IMR-90 (cell line): ENCODE measurements around the gene SLC25A41. TPM values are rescaled to one million over a fixed set of nuclear protein-coding genes. Genes with fewer than 3 reads are reported as not detected.
A peak's percentile ranks its signal among the peaks of the same experiment; 100 is the strongest.

Experiments used
- ATAC-seq: fragments of 200-7000 bp; cut with Tn5 transposase; 2 replicates; pipeline ENCODE4 v1.9.1; 2020; ENCODE audit warnings: low read depth, mild to moderate bottlenecking, moderate library complexity
- BruUV-seq: library from RNA; stranded (reverse); fragments of 400-500 nt; replicated peaks from 2 replicates; lab custom pipeline; 2021; lab: Mats Ljungman, UMichigan
- CTCF ChIA-PET: fragments of 300-600 bp; formaldehyde crosslinking; extraction: SDS; loops from one replicate; lab custom pipeline; 2021; ENCODE audit warnings: antibody characterized with exemption; lab: Yijun Ruan, JAX
- POLR2A ChIA-PET: fragments of 300-600 bp; sonication (Branson Sonifier 250); formaldehyde crosslinking; loops from one replicate; lab custom pipeline; 2022; ENCODE audit warnings: antibody characterized with exemption; ENCODE audit not compliant: unreplicated experiment; lab: Charles Lee
- DNase-seq: peaks from one replicate; pipeline ENCODE4 v3.0.0; 2013
- H2AFZ ChIP-seq: replicated peaks from 2 replicates; pipeline ENCODE3; 2013; ENCODE audit warnings: low read length, mild to moderate bottlenecking; ENCODE audit not compliant: poor library complexity
- H2AK5ac ChIP-seq: 2 replicates; pipeline ENCODE4 v1.6.1; 2013; ENCODE audit warnings: low read depth, low read length, inconsistent platforms
- H2AK9ac ChIP-seq: replicated peaks from 2 replicates; pipeline ENCODE3; 2013; ENCODE audit warnings: mild to moderate bottlenecking, low read depth, low read length, moderate library complexity; ENCODE audit not compliant: poor library complexity
- H2BK120ac ChIP-seq: 2 replicates; pipeline ENCODE4 v1.6.1; 2013; ENCODE audit warnings: low read depth, low read length, inconsistent platforms
- H2BK15ac ChIP-seq: 3 replicates; pipeline ENCODE4 v1.6.1; 2013; ENCODE audit warnings: low read depth, low read length, inconsistent platforms
- H2BK20ac ChIP-seq: 2 replicates; pipeline ENCODE4 v1.6.1; 2013; ENCODE audit warnings: low read depth, mild to moderate bottlenecking, inconsistent platforms, low read length, moderate library complexity
- H2BK5ac ChIP-seq: 2 replicates; pipeline ENCODE4 v1.6.1; 2013; ENCODE audit warnings: mild to moderate bottlenecking, low read depth, low read length, inconsistent platforms; ENCODE audit not compliant: poor library complexity, severe bottlenecking
- H3K14ac ChIP-seq: replicated peaks from 2 replicates; pipeline ENCODE4 v1.6.1; 2013; ENCODE audit warnings: low read depth, low read length, inconsistent platforms
- H3K18ac ChIP-seq: 2 replicates; pipeline ENCODE4 v1.6.1; 2013; ENCODE audit warnings: low read depth, low read length, control low read depth
- H3K23ac ChIP-seq: 2 replicates; pipeline ENCODE4 v1.6.1; 2013; ENCODE audit warnings: low read depth, low read length, inconsistent platforms
- H3K27ac ChIP-seq: 2 replicates; pipeline ENCODE4 v1.5.1; 2013; ENCODE audit warnings: mild to moderate bottlenecking, control low read depth, low read length; ENCODE audit not compliant: insufficient read depth
- H3K27me3 ChIP-seq: 2 replicates; pipeline ENCODE4 v1.6.1; 2013; ENCODE audit warnings: low read length; ENCODE audit not compliant: control insufficient read depth, insufficient read depth
- H3K36me3 ChIP-seq: 2 replicates; pipeline ENCODE4 v1.6.1; 2013; ENCODE audit warnings: low read length, mixed read lengths; ENCODE audit not compliant: control insufficient read depth, insufficient read depth
- H3K4ac ChIP-seq: 2 replicates; pipeline ENCODE4 v1.6.1; 2013; ENCODE audit warnings: low read depth, low read length, inconsistent platforms
- H3K4me1 ChIP-seq: 2 replicates; pipeline ENCODE4 v1.6.1; 2013; ENCODE audit warnings: low read length, mixed read lengths; ENCODE audit not compliant: control insufficient read depth, insufficient read depth
- H3K4me2 ChIP-seq: 2 replicates; pipeline ENCODE4 v1.6.1; 2013; ENCODE audit warnings: low read depth, mild to moderate bottlenecking, control low read depth, low read length, moderate library complexity
- H3K4me3 ChIP-seq: 2 replicates; pipeline ENCODE4 v1.5.1; 2013; ENCODE audit warnings: low read depth, mild to moderate bottlenecking, control low read depth, low read length, moderate library complexity; ENCODE audit not compliant: insufficient read depth
- H3K56ac ChIP-seq: 2 replicates; pipeline ENCODE4 v1.6.1; 2013; ENCODE audit warnings: low read length, inconsistent platforms; ENCODE audit not compliant: insufficient read depth; ENCODE audit errors: extremely low read depth
- H3K79me1 ChIP-seq, 2 experiments: 2 replicates each; pipeline ENCODE4 v1.6.1; 2013; ENCODE audit warnings: low read length in 2 of 2, inconsistent platforms in 1 of 2, low read depth in 1 of 2
- H3K9ac ChIP-seq: 2 replicates; pipeline ENCODE4 v1.6.1; 2013; ENCODE audit warnings: low read depth, low read length, control low read depth
- H3K9me1 ChIP-seq: 2 replicates; pipeline ENCODE4 v1.6.1; 2013; ENCODE audit warnings: low read length, inconsistent platforms; ENCODE audit not compliant: insufficient read depth
- H3K9me3 ChIP-seq: 2 replicates; pipeline ENCODE4 v1.6.1; 2013; ENCODE audit warnings: low read length; ENCODE audit not compliant: control insufficient read depth, insufficient read depth
- H4K20me1 ChIP-seq: 2 replicates; pipeline ENCODE4 v1.6.1; 2013; ENCODE audit warnings: low read length, inconsistent platforms; ENCODE audit not compliant: insufficient read depth
- H4K5ac ChIP-seq: 2 replicates; pipeline ENCODE4 v1.6.1; 2013; ENCODE audit warnings: mild to moderate bottlenecking, low read depth, low read length, control low read depth
- H4K8ac ChIP-seq, 2 experiments: 2 replicates each; pipeline ENCODE4 v1.6.1; 2013; ENCODE audit warnings: low read depth in 2 of 2, low read length in 2 of 2, control low read depth in 1 of 2, inconsistent platforms in 1 of 2
- H4K91ac ChIP-seq: 2 replicates; pipeline ENCODE4 v1.6.1; 2013; ENCODE audit warnings: low read depth, low read length, inconsistent platforms; ENCODE audit not compliant: insufficient read depth
- BHLHE40 ChIP-seq: fragments of 150-350 bp; IDR thresholded peaks from 2 replicates; pipeline ENCODE4 v1.6.1; 2016; ENCODE audit warnings: mild to moderate bottlenecking, low read depth, low read length
- CEBPB ChIP-seq: IDR thresholded peaks from 2 replicates; pipeline ENCODE4 v1.6.1; 2012; ENCODE audit warnings: low read depth, low read length, improper control_type of control experiment
- FOS ChIP-seq: fragments of 150-350 bp; IDR thresholded peaks from 2 replicates; pipeline ENCODE4 v1.6.1; 2016; ENCODE audit warnings: low read depth, low read length
- MAFK ChIP-seq: IDR thresholded peaks from 2 replicates; pipeline ENCODE4 v1.6.1; 2012; ENCODE audit warnings: low read depth, low read length, improper control_type of control experiment
- MXI1 ChIP-seq: IDR thresholded peaks from 2 replicates; pipeline ENCODE4 v1.6.1; 2012; ENCODE audit warnings: low read depth, mild to moderate bottlenecking, low read length, moderate library complexity, borderline replicate concordance
- NFE2L2 ChIP-seq: fragments of 150-350 bp; IDR thresholded peaks from 2 replicates; pipeline ENCODE4 v1.6.1; 2016; ENCODE audit warnings: low read depth, mild to moderate bottlenecking, low read length
- RAD21 ChIP-seq: IDR thresholded peaks from 2 replicates; pipeline ENCODE4 v1.6.1; 2012; ENCODE audit warnings: low read length, improper control_type of control experiment
- SMC3 ChIP-seq: fragments of 150-350 bp; IDR thresholded peaks from 2 replicates; pipeline ENCODE4 v1.6.1; 2016; ENCODE audit warnings: low read depth, mild to moderate bottlenecking, antibody characterized with exemption, low read length, moderate library complexity
- WGBS, 2 experiments: methylation state at CpG; one replicate each; pipeline versions ENCODE4 v1.1.5 to v1.1.7; 2013; ENCODE audit warnings: missing lambda C conversion rate in 2 of 2; ENCODE audit not compliant: insufficient read length in 1 of 2; ENCODE audit errors: extremely low coverage in 2 of 2; 5-methylcytosine and 5-hydroxymethylcytosine counted together
- dilution Hi-C: fragments of 300-500 bp; cut with HindIII; formaldehyde crosslinking; loops from one replicate; pipeline ENCODE4 v1.14.3; 2018; ENCODE audit warnings: low sequenced_read_pairs; ENCODE audit not compliant: unreplicated experiment
- in situ Hi-C: fragments of 300-500 bp; cut with MboI; formaldehyde crosslinking; loops from 3 replicates; pipeline ENCODE4 v1.14.3; 2019; ENCODE audit warnings: low sequenced_read_pairs, inconsistent platforms, mixed read lengths
- intact Hi-C: fragments of 100-400 bp; cut with micrococcal nuclease; formaldehyde crosslinking; loops from 2 replicates; pipeline ENCODE4 v1.10.0; 2022
- polyA plus RNA-seq, 3 experiments: library from polyadenylated mRNA; depleted of rRNA; stranded (reverse); fragments of >200 nt; gene quantifications; 2 replicates each; pipeline ENCODE4 v1.2.3, GENCODE V29; 2012; ENCODE audit warnings: low replicate concordance in 1 of 3
- total RNA-seq: library from RNA; depleted of rRNA; stranded (reverse); fragments of >200 nt; gene quantifications from 2 replicates; pipeline ENCODE4 v1.2.3, GENCODE V29; 2012
- TF ChIP-seq, protein P1 (sequence below): conservative IDR thresholded peaks from 2 replicates; pipeline ENCODE4 v1.5.1; 2012; ENCODE audit warnings: mild to moderate bottlenecking, low read depth, low read length, improper control_type of control experiment

SLC25A41 gene
- total and polyA plus RNA-seq, 2 of the 4 experiments (the other 2 are of a cell fraction) = not detected

DNA sequence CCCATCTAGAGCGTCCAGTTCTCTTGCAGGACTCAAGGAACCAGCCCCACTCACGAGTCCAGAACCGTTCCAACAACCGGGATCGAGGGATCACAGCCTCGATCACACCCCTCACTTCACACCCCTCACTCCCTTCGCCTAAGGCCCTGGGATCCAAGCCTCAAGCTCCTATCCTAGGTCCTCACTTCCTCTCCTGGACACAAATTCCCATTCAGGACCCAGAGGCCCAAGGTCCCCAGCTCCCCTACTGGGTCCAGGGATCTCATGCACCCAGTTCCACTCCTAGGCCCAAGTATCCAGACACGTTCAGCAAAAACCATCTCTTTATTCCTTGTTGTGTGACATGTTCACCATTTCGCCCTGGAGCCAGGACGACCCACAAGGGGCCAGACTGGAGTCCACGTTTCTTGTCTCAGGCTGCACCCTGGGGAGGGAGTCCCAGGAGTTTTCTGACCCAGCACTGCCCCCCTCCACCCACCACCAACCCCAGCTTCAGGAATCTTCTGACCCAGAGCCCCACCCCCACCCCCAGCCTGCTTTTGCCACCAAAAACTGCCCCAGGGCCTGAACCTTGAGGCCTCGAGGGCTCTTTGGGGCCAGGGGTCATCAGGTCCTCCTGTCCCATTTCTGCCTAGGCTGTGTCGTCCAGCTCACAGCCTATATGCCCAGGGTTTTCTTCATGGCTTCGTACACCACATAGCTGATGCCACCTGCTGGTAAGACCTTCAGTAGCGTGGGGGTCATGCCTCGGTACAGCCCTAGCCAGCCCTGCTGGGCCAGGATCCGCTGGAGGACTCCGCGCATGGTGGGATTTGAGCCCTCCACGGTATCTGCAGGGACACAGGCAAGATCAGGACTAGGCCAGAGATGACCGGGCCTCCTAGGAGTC lies 7.6 kb downstream of the SLC25A41 start:
- 98% methylated on average over 10 of the region's 21 CpGs; no CpG with 5 or more reads in 1 of the 2 experiments for WGBS, 2 experiments
- Histone ChIP-seq H2AK5ac (peak overlapping the region; percentile 72), H3K27me3 (peaks cover 8% of the 10 kb centered on the region; the same call in 1 of the 2 replicates), H2AFZ (peak overlapping the region; percentile 95), H3K27ac (peak overlapping the region; percentile 40), H3K9me3 (peaks cover 3% of the 10 kb centered on the region; the same call in 1 of the 2 replicates), H3K9me1 (peaks cover 3% of the 10 kb centered on the region; the same call in 1 of the 2 replicates), H2BK5ac (peak overlapping the region; percentile 16), H3K79me1 (peaks cover 0 to 21% of the 10 kb centered on the region in 2 experiments; a peak in 2 of 4 replicates), H4K5ac (peak overlapping the region; percentile 96), H3K14ac (peak overlapping the region; percentile 57), H3K4me2 (no peak overlapping the region), H2AK9ac (peak overlapping the region; percentile 70), H2BK120ac (no peak overlapping the region; the same call in none of the 2 replicates), H2BK20ac (peak overlapping the region; percentile 27; the same call in 1 of the 2 replicates), H3K9ac (no peak overlapping the region), H3K56ac (no peak overlapping the region), H3K4ac (peak overlapping the region; percentile 76), H4K8ac (peak overlapping the region; percentile 97 to 100), H4K20me1 (peaks cover 31% of the 10 kb centered on the region), H4K91ac (peak overlapping the region; percentile 86), H2BK15ac (no peak overlapping the region), H3K36me3 (peaks cover 7% of the 10 kb centered on the region), H3K4me3 (no peak overlapping the region), H3K4me1 (peaks cover 2% of the 10 kb centered on the region; the same call in 1 of the 2 replicates), H3K23ac (no peak overlapping the region), H3K18ac (peak overlapping the region; percentile 10; the same call in 1 of the 2 replicates)
- ChIA-PET CTCF (no interaction called here), POLR2A (no interaction called here)
- ATAC-seq (no peak), DNase-seq (no peak)
- TF ChIP-seq, protein P1, sequence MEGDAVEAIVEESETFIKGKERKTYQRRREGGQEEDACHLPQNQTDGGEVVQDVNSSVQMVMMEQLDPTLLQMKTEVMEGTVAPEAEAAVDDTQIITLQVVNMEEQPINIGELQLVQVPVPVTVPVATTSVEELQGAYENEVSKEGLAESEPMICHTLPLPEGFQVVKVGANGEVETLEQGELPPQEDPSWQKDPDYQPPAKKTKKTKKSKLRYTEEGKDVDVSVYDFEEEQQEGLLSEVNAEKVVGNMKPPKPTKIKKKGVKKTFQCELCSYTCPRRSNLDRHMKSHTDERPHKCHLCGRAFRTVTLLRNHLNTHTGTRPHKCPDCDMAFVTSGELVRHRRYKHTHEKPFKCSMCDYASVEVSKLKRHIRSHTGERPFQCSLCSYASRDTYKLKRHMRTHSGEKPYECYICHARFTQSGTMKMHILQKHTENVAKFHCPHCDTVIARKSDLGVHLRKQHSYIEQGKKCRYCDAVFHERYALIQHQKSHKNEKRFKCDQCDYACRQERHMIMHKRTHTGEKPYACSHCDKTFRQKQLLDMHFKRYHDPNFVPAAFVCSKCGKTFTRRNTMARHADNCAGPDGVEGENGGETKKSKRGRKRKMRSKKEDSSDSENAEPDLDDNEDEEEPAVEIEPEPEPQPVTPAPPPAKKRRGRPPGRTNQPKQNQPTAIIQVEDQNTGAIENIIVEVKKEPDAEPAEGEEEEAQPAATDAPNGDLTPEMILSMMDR = no peak
- TF ChIP-seq SMC3 (no peak), CEBPB (no peak), FOS (no peak), RAD21 (no peak), MXI1 (no peak), BHLHE40 (no peak), MAFK (no peak), NFE2L2 (no peak)
- intact Hi-C loops (loop anchor here (2.0 kb wide), 1 partner anchor 311 kb away; the partner anchor contains the start of gene GPR108), dilution Hi-C loops (no loop called here), in situ Hi-C loops (no loop called here)
- no TSS peak for BruUV-seq
